Measurements from ENCODE around the gene EXOSC3. TPM values are rescaled to one million over a fixed set of nuclear protein-coding genes. Genes with fewer than 3 reads are reported as not detected.

Gene EXOSC3
- total RNA-seq, 1 donor from 2014 or later = 37.6 TPM

- no peaks in the 10 kb centered on the region for H3K36me3 Mint-ChIP-seq
- no peak for DNase-seq (ENCODE audit: low spot score in 2 of 2, unreplicated experiment in 2 of 2)
- H3K27me3 Mint-ChIP-seq (ENCODE audit: low read depth) = peaks cover 8% of the 10 kb centered on the region
- H3K4me3 Mint-ChIP-seq = no peak overlapping the region
- peaks cover 8% of the 10 kb centered on the region for H3K4me1 Mint-ChIP-seq
- TF ChIP-seq CTCF (IDR thresholded peaks at IDR 0.05; ENCODE audit: unreplicated experiment) = no peak
- peaks cover 6% of the 10 kb centered on the region for H3K9me3 Mint-ChIP-seq
- H3K27ac Mint-ChIP-seq = no peak overlapping the region
These were observed 35.7 kb downstream of the EXOSC3 start for GRCh38 chr9:37749129-37749528.

DNA sequence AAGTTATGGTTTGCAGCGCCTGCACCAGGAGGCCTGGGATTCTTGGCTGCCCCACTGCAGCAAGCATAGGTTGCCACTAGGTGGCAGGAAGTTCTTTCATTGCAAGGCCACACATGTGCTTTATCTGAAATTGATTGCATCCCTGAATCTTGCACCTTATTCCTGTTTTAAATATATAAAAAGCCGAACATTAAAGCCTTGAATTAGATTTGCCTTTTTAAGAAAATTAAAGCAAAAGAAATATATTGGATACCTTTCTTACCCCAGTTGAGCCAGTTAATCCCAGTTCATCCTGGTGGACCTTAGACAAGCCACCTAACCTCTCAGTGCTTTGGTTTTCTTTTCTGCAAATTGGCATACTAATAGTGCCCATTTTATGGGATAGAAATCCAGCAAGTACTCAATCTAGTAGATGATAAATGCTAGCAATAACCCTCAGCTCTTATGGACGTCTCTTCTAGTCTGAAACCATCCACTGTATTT lies 37.6 kb downstream of the EXOSC3 start:
- DNase-seq (ENCODE audit: low spot score in 2 of 2, unreplicated experiment in 2 of 2) = peak in 1 of 2 experiments; percentile 64
- Mint-ChIP-seq H3K27me3 (ENCODE audit: low read depth) (peaks cover 8% of the 10 kb centered on the region), H3K27ac (no peak overlapping the region), H3K4me1 (peaks cover 4% of the 10 kb centered on the region), H3K4me3 (no peak overlapping the region), H3K9me3 (no peaks in the 10 kb centered on the region), H3K36me3 (no peaks in the 10 kb centered on the region)
- TF ChIP-seq CTCF (IDR thresholded peaks at IDR 0.05; ENCODE audit: unreplicated experiment) = peak; percentile 82

- no peak for TF ChIP-seq CTCF (IDR thresholded peaks at IDR 0.05; ENCODE audit: unreplicated experiment)
- Mint-ChIP-seq H3K36me3 (no peaks in the 10 kb centered on the region), H3K9me3 (no peaks in the 10 kb centered on the region), H3K27ac (no peak overlapping the region), H3K27me3 (ENCODE audit: low read depth) (peaks cover 8% of the 10 kb centered on the region), H3K4me1 (peaks cover 4% of the 10 kb centered on the region), H3K4me3 (no peak overlapping the region)
- DNase-seq (ENCODE audit: low spot score in 2 of 2, unreplicated experiment in 2 of 2) = no peak
These were observed 38.2 kb downstream of the EXOSC3 start for GRCh38 chr9:37746448-37747270.

DNA sequence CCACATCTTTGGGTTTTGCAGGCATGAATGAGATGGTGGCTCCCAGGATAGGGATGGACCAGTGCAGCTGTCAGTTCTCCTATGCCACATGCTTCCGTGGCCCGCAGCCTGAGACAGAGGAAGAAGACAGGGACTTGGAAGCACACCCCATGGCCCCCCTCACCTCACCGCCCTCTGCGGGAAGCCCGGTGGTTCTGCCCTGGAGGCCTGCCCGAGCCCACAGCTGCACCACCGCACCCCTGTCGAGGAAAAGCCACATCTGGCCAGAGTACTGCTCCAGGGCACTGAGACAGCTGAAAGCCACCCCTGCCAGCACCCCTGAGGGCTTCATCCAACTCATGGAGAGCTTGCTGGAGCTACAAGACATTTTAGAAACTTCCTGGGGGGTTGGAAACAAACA lies 38.9 kb downstream of the EXOSC3 start:
- Mint-ChIP-seq H3K9me3 (no peaks in the 10 kb centered on the region), H3K4me1 (peaks cover 4% of the 10 kb centered on the region), H3K4me3 (no peak overlapping the region), H3K27me3 (ENCODE audit: low read depth) (peaks cover 8% of the 10 kb centered on the region), H3K27ac (no peak overlapping the region), H3K36me3 (no peaks in the 10 kb centered on the region)
- no peak for DNase-seq (ENCODE audit: low spot score in 2 of 2, unreplicated experiment in 2 of 2)
- TF ChIP-seq CTCF (IDR thresholded peaks at IDR 0.05; ENCODE audit: unreplicated experiment) = no peak

DNA sequence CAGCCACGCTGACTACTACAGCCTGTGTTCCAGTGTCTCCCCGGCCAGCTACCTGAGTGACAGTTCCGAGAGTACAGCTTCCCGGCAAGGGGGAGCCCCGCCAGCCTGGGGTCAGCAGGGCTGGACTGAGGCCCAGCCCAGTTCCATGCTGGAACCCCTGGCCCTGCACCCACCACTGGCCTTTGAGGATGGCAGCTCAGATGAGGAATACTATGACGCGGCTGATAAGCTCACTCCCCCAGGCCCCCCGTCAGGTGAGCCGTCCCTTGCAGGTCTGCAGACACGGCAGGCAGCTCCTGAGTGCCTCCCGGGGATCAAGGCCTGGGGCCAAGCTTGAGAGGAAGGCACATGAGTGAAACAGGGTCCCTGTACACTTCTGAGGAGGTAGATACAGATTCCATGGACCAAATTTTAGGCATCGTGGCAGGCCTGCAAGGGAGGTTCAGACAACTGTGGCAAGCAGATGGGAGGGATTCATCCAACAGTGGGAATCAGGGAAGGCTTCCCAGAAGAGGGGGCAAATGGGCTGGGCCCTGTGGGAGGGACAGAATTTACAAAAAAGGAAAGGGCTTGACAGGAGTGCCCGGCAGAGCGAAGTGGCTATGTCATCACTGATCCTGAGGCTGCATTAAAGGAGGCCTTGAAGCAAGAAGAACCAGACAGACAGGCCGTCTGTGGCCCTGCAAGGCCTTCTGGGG lies 44.1 kb downstream of the EXOSC3 start:
- TF ChIP-seq CTCF (IDR thresholded peaks at IDR 0.05; ENCODE audit: unreplicated experiment) = no peak
- no peak for DNase-seq (ENCODE audit: low spot score in 2 of 2, unreplicated experiment in 2 of 2)
- no peak overlapping the region for H3K4me3 Mint-ChIP-seq
- H3K27ac Mint-ChIP-seq = no peak overlapping the region
- H3K27me3 Mint-ChIP-seq (ENCODE audit: low read depth) = peaks cover 20% of the 10 kb centered on the region
- no peaks in the 10 kb centered on the region for H3K9me3 Mint-ChIP-seq
- H3K4me1 Mint-ChIP-seq = no peaks in the 10 kb centered on the region
- no peaks in the 10 kb centered on the region for H3K36me3 Mint-ChIP-seq

Data from mesothelial cell of epicardium (in vitro differentiated cells).